Skin epidermis (tissue), 12 donors: ENCODE measurements around the gene SLC30A1.
A peak's percentile ranks its signal among the peaks of the same experiment; 100 is the strongest.

Experiments used
- H3K27ac ChIP-seq, 21 experiments: fragments of 200-600 bp; sonication (generic) in 11 of 21; one replicate each; pipeline ENCODE4 v1.5.0; 2020; ENCODE audit warnings: mild to moderate bottlenecking in 3 of 21, inconsistent platforms in 2 of 21, moderate library complexity in 2 of 21
- H3K4me3 ChIP-seq, 7 experiments: fragments of 200-600 bp; sonication (generic) in 2 of 7; one replicate each; pipeline ENCODE4 v1.5.0; 2020; ENCODE audit warnings: inconsistent platforms in 2 of 7, mild to moderate bottlenecking in 2 of 7, moderate library complexity in 1 of 7

Gene SLC30A1

GRCh38 chr1:211609120-211610024, 30.4 kb upstream of the SLC30A1 start:
- peak overlapping the region in 1 of 21 experiments; percentile 21 for H3K27ac ChIP-seq
- no peak overlapping the region for H3K4me3 ChIP-seq

GRCh38 chr1:211607754-211608473, 29.0 kb upstream of the SLC30A1 start:
- no peak overlapping the region for H3K4me3 ChIP-seq

GRCh38 chr1:211606914-211607753, 28.2 kb upstream of the SLC30A1 start:
- Histone ChIP-seq H3K27ac (peak overlapping the region in 14 of 21 experiments; percentile 27 to 84 (median 60)), H3K4me3 (peak overlapping the region in 3 of 7 experiments; percentile 5 to 22 (median 22))

More at GRCh38 chr1:211607754-211608473, 29.0 kb upstream of the SLC30A1 start:
- peak overlapping the region in 5 of 21 experiments; percentile 3 to 84 (median 55) for H3K27ac ChIP-seq

- H3K4me3 ChIP-seq = peak overlapping the region in 4 of 7 experiments; percentile 5 to 32 (median 22)
- peak overlapping the region in 12 of 21 experiments; percentile 27 to 84 (median 61) for H3K27ac ChIP-seq
Observed at GRCh38 chr1:211606332-211606913, 27.5 kb upstream of the SLC30A1 start.

GRCh38 chr1:211605603-211606331, 26.8 kb upstream of the SLC30A1 start:
- Histone ChIP-seq H3K4me3 (peak overlapping the region in 4 of 7 experiments; percentile 5 to 32 (median 22)), H3K27ac (peak overlapping the region in 12 of 21 experiments; percentile 19 to 84 (median 61))

- Histone ChIP-seq H3K27ac (no peak overlapping the region), H3K4me3 (no peak overlapping the region)
Observed at GRCh38 chr1:211605034-211605433, 26.1 kb upstream of the SLC30A1 start.

GRCh38 chr1:211604548-211604947, 25.6 kb upstream of the SLC30A1 start:
- Histone ChIP-seq H3K27ac (no peak overlapping the region), H3K4me3 (no peak overlapping the region)

GRCh38 chr1:211603713-211604112, 24.8 kb upstream of the SLC30A1 start:
- Histone ChIP-seq H3K4me3 (no peak overlapping the region), H3K27ac (peak overlapping the region in 2 of 21 experiments; percentile 26)

- peak overlapping the region in 6 of 21 experiments; percentile 7 to 45 (median 26) for H3K27ac ChIP-seq
- no peak overlapping the region for H3K4me3 ChIP-seq
Observed at GRCh38 chr1:211603191-211603701, 24.3 kb upstream of the SLC30A1 start.

GRCh38 chr1:211601982-211602670, 23.2 kb upstream of the SLC30A1 start:
- H3K4me3 ChIP-seq = no peak overlapping the region
- peak overlapping the region in 6 of 21 experiments; percentile 1 to 38 (median 12) for H3K27ac ChIP-seq

GRCh38 chr1:211601159-211601558, 22.2 kb upstream of the SLC30A1 start:
- Histone ChIP-seq H3K4me3 (no peak overlapping the region), H3K27ac (no peak overlapping the region)

- no peak overlapping the region for H3K27ac ChIP-seq
- no peak overlapping the region for H3K4me3 ChIP-seq
Observed at GRCh38 chr1:211599250-211599649, 20.3 kb upstream of the SLC30A1 start.

- H3K27ac ChIP-seq = no peak overlapping the region
Observed at GRCh38 chr1:211598514-211598913, 19.6 kb upstream of the SLC30A1 start.

GRCh38 chr1:211596418-211597181, 17.6 kb upstream of the SLC30A1 start:
- Histone ChIP-seq H3K27ac (peak overlapping the region in 1 of 21 experiments; percentile 6), H3K4me3 (no peak overlapping the region)

More at GRCh38 chr1:211598514-211598913, 19.6 kb upstream of the SLC30A1 start:
- H3K4me3 ChIP-seq = no peak overlapping the region

- Histone ChIP-seq H3K4me3 (no peak overlapping the region), H3K27ac (no peak overlapping the region)
Observed at GRCh38 chr1:211595419-211595818, 16.5 kb upstream of the SLC30A1 start.

- Histone ChIP-seq H3K4me3 (no peak overlapping the region), H3K27ac (peak overlapping the region in 10 of 21 experiments; percentile 3 to 70 (median 35))
Observed at GRCh38 chr1:211591980-211592493, 13.1 kb upstream of the SLC30A1 start.
